ENCODE data around the gene LRRC74B.

Gene LRRC74B

GRCh38 chr22:21014202-21014725 is 31.5 kb upstream of the LRRC74B start:
- DNase-seq (ENCODE audit: low spot score) = peak; percentile 95

GRCh38 chr22:21014726-21015465 is 30.9 kb upstream of the LRRC74B start, which contains the start of gene P2RX6:
P2RX6 (plus strand) TSS chr22:21015165; CDS start chr22:21015175, 10 bp downstream.
- DNase-seq (ENCODE audit: low spot score) = peak; percentile 65

- no peak for DNase-seq (ENCODE audit: low spot score)
Measured at GRCh38 chr22:21015466-21016006, 30.2 kb upstream of the LRRC74B start.

- no peak for DNase-seq (ENCODE audit: low spot score)
Measured at GRCh38 chr22:21016644-21017420, 28.9 kb upstream of the LRRC74B start.

- DNase-seq (ENCODE audit: low spot score) = no peak
Measured at GRCh38 chr22:21018314-21018713, 27.4 kb upstream of the LRRC74B start.

GRCh38 chr22:21020802-21021429 is 24.8 kb upstream of the LRRC74B start:
- DNase-seq (ENCODE audit: low spot score) = peak; percentile 75

GRCh38 chr22:21022507-21022906 is 23.2 kb upstream of the LRRC74B start:
- no peak for DNase-seq (ENCODE audit: low spot score)

- DNase-seq (ENCODE audit: low spot score) = no peak
Measured at GRCh38 chr22:21022955-21023614, 22.7 kb upstream of the LRRC74B start.

- no peak for DNase-seq (ENCODE audit: low spot score)
Measured at GRCh38 chr22:21025266-21025665, 20.5 kb upstream of the LRRC74B start.

GRCh38 chr22:21025763-21026755 is 19.7 kb upstream of the LRRC74B start:
- no peak for DNase-seq (ENCODE audit: low spot score)

GRCh38 chr22:21026783-21027692 is 18.7 kb upstream of the LRRC74B start:
- no peak for DNase-seq (ENCODE audit: low spot score)

- no peak for DNase-seq (ENCODE audit: low spot score)
Measured at GRCh38 chr22:21028277-21029251, 17.2 kb upstream of the LRRC74B start.

- DNase-seq (ENCODE audit: low spot score) = no peak
Measured at GRCh38 chr22:21029486-21030025, 16.2 kb upstream of the LRRC74B start.

GRCh38 chr22:21030032-21030431 is 15.7 kb upstream of the LRRC74B start:
- DNase-seq (ENCODE audit: low spot score) = no peak

GRCh38 chr22:21030621-21031544 is 14.9 kb upstream of the LRRC74B start:
- DNase-seq (ENCODE audit: low spot score) = no peak

- DNase-seq (ENCODE audit: low spot score) = no peak
Measured at GRCh38 chr22:21031545-21032036, 14.2 kb upstream of the LRRC74B start.

All from HuH-7.5 (cell line).